AG04449 (cell line): ENCODE data around the gene GLIPR1.

Source experiments
- CTCF ChIA-PET: fragments of 350-600 bp; formaldehyde crosslinking; extraction: SDS; loops from one replicate; lab custom pipeline; 2021; ENCODE audit warnings: antibody characterized with exemption; lab: Yijun Ruan, JAX
- POLR2A ChIA-PET: fragments of 400-600, 350-600 bp; formaldehyde crosslinking; extraction: SDS; loops from one replicate; lab custom pipeline; 2020; ENCODE audit warnings: antibody characterized with exemption, inconsistent platforms; lab: Yijun Ruan, JAX
- DNase-seq: peaks from one replicate; pipeline ENCODE4 v3.0.0-alpha.2; 2010; ENCODE audit warnings: low read depth, low spot score
- H3K4me3 ChIP-seq: 2 replicates; pipeline ENCODE4 v1.5.1; 2011; ENCODE audit warnings: low read depth, mild to moderate bottlenecking, control low read depth, low read length
- TF ChIP-seq, protein P1 (sequence below): IDR thresholded peaks from one replicate; pipeline ENCODE4 v1.5.1; 2011; ENCODE audit warnings: mild to moderate bottlenecking, moderate library complexity, low read length, control low read depth, inconsistent platforms; ENCODE audit not compliant: insufficient read depth; ENCODE audit errors: missing control alignments

The GLIPR1 gene

DNA sequence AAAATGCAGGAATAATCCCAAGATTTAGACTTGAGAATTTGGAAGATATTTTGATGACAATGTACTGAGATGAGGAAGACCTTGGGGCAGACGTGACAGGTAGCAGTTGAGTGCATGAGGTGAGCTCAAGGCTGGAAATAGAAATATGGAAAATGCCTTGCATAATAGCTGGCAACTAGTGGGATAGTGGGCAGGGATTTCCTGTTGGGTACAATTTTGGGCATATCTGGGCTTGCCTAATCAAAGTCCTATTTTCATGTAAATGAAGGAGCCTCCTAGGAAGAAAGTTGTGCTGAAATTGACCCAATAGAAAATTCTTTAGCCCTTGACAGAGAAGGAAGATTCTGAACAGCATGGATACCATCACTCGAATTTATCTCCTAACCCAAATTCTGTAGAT lies 6.4 kb upstream of the GLIPR1 start:
- no peak overlapping the region for H3K4me3 ChIP-seq
- CTCF ChIA-PET = interaction anchor here (0.8 to 1.4 kb wide), 3 partner anchors 8 to 83 kb away, joined by 3 to 6 read pairs (median 3); partner anchors contain the start of gene GLIPR1L2
- TF ChIP-seq, protein P1, sequence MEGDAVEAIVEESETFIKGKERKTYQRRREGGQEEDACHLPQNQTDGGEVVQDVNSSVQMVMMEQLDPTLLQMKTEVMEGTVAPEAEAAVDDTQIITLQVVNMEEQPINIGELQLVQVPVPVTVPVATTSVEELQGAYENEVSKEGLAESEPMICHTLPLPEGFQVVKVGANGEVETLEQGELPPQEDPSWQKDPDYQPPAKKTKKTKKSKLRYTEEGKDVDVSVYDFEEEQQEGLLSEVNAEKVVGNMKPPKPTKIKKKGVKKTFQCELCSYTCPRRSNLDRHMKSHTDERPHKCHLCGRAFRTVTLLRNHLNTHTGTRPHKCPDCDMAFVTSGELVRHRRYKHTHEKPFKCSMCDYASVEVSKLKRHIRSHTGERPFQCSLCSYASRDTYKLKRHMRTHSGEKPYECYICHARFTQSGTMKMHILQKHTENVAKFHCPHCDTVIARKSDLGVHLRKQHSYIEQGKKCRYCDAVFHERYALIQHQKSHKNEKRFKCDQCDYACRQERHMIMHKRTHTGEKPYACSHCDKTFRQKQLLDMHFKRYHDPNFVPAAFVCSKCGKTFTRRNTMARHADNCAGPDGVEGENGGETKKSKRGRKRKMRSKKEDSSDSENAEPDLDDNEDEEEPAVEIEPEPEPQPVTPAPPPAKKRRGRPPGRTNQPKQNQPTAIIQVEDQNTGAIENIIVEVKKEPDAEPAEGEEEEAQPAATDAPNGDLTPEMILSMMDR = no peak
- DNase-seq = no peak
- POLR2A ChIA-PET = no interaction called here

DNA sequence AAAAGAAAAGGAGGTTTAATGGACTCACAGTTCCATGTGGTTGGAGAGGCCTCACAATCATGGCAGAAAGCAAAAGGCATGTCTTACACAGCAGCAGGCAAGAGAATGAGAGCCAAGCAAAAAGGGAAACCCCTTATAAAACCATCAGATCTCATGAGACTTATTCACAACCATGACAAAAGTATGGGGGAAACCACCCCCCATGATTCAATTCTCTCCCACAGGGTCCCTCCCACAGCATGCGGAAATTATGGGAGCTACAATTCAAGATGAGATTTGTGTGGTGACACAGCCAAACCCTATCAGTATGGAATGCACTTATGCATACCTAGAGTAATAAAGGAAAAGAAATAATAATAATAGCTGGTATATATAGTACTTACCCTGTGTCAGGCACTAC lies 4.5 kb upstream of the GLIPR1 start:
- ChIA-PET POLR2A (no interaction called here), CTCF (interaction anchor here (1.7 to 14.9 kb wide), 2 partner anchors 85 to 143 kb away, joined by 3 to 145 read pairs; partner anchors contain the start of genes CAPS2, GLIPR1L1 and GLIPR1L2)
- DNase-seq = no peak
- TF ChIP-seq, protein P1 = no peak
- no peak overlapping the region for H3K4me3 ChIP-seq

DNA sequence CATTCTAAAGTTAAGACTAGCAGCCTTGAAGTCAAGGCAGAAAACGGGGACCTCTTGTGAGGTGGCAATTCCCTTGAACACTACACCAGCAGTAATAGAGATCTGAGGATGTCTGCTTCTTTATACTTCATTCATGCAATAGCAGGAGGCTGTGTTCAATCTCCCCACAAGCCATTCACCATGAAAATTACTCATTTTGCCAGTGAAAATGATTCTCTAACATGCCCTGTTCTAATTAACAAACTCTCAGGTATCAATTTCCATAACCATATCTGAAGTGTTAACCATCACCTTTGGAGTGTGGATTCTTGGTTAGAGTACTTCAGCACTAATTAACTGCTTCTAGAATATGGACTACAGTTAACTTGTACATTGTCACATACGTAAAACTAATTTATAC lies 3.4 kb upstream of the GLIPR1 start:
- no peak overlapping the region for H3K4me3 ChIP-seq
- POLR2A ChIA-PET = no interaction called here
- DNase-seq = no peak
- CTCF ChIA-PET = interaction anchor here (1.7 to 14.9 kb wide), 2 partner anchors 86 to 144 kb away, joined by 3 to 145 read pairs; partner anchors contain the start of genes CAPS2, GLIPR1L1 and GLIPR1L2
- TF ChIP-seq, protein P1 = no peak

DNA sequence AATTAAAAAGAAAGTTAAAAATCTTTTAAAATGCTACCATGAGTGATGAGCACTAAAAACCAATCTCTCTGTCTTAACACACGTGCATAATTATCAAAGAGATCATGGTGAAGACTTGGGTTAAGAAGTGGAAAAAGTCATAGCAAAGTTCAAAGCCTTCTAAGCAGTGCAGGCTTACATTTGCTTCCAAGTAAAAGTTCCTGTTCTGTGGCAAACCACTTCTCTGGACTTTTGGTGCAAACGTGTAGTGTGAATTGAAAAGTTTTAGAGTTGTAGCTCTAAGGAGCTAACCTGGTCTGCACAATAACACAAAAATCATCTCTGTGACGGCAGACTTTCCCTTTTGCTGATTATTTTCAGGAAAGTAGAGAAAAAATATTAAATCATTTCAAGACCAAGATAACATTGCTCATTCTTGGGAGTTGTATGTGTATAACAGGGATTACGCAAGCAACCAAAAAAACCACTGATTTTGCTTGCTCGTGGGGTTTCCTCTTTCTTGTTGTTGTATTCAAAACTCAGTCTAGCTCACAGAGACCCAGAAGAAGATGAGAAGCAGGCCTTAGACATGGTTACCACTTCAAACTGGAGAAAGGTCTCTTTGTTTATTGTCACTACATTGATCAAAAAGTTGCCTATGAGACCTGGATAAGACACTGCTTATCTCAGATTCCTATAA lies 2.3 kb upstream of the GLIPR1 start:
- ChIA-PET POLR2A (no interaction called here), CTCF (interaction anchor here (1.0 to 14.9 kb wide), 3 partner anchors 87 to 164 kb away, joined by 3 to 145 read pairs (median 7); partner anchors contain the start of genes CAPS2, GLIPR1L1 and GLIPR1L2)
- DNase-seq = no peak
- TF ChIP-seq, protein P1 = no peak
- H3K4me3 ChIP-seq = no peak overlapping the region

DNA sequence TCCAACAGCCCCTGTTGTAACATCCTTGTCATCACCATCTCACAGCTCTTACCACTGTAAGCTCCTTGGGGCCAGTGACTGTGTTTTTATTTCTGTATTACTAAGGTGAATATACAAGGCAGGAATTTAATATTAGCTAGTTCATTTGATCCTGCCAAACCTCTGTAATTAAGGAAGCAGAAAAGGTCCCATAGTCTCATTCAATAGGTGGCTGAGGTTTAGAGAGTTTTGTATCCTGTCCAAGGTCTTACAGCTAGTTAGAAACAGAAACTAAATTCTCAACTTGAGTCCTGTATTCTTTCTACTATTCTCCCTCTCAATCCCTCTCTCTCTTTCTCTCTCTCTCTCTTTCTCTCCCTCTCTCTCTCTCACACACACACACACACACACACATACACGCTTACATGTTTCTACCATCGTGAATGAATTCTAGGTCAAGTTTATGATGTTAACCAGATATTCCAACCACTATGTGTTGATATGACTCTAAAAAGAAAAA lies 543 bp upstream of the GLIPR1 start:
- CTCF ChIA-PET = interaction anchor here (2.4 to 14.9 kb wide), 4 partner anchors 9 to 147 kb away, joined by 8 to 145 read pairs (median 84); partner anchors contain the start of genes CAPS2, GLIPR1L1 and GLIPR1L2
- peak; percentile 29 for DNase-seq
- POLR2A ChIA-PET = interaction anchor here (0.5 to 2.1 kb wide), 7 partner anchors 32 to 551 kb away, joined by 3 to 11 read pairs (median 7); partner anchors contain the start of genes CAPS2, GLIPR1L1, GLIPR1L2 and KRR1
- TF ChIP-seq, protein P1 = no peak
- H3K4me3 ChIP-seq = peak overlapping the region; percentile 28
